HPDE6-E6E7 (cell line): ENCODE data around the gene NLGN1.
"Not testable (repeated sequence)": the region's sequence is repeated elsewhere in the genome, so short reads cannot be mapped to it uniquely, and the experiment has no call there.

Experiments
- DNase-seq: peaks from one replicate; pipeline ENCODE4 v3.0.0; 2011; ENCODE audit warnings: missing footprints; ENCODE audit errors: extremely low spot score

The NLGN1 gene

GRCh38 chr3:173397161-173398110 lies at the start of gene NLGN1:
Gene NLGN1 (plus strand): TSS chr3:173397744.
- DNase-seq = no peak

DNA sequence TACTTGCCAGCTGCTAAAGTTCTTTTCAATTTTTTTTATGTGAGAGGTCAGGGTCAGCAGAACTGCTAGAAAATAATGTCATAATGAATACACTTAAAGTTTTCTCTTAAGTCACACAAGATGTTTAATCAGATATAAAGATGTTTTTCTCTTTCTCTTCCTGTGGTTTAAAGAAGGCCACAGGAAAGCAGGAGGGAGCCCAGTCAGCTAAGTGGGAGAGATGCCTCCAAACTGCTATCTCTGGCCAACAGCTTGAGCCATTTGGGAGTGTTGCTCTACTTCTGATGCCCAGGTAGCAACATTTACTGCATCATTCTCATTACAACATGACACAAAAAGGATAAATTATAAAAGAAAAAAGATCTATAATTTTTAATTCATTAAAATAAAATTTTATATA lies 45.7 kb upstream of the NLGN1 start:
- DNase-seq = no peak

- not testable (repeated sequence) for DNase-seq
Observed at GRCh38 chr3:173353137-173353536, 44.4 kb upstream of the NLGN1 start.

DNA sequence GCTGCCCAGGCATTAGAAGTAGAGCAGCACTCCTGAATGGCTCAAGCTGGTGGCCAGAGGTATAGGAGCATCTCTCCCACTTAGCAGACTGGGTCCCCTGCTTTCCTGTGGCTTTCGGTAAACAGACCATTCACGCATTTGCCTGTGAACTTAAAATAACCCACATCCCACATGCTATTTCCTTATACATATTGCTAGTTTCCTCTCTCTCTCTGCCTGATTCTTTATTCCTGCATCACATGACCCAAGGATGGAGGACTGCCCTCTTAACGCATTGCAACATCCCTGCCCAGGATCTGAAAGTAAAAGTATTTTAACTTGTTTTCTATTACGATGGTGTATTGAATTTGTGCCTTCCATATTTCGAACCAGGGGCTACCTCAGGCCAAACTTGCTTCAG lies 43.4 kb upstream of the NLGN1 start:
- no peak for DNase-seq

DNA sequence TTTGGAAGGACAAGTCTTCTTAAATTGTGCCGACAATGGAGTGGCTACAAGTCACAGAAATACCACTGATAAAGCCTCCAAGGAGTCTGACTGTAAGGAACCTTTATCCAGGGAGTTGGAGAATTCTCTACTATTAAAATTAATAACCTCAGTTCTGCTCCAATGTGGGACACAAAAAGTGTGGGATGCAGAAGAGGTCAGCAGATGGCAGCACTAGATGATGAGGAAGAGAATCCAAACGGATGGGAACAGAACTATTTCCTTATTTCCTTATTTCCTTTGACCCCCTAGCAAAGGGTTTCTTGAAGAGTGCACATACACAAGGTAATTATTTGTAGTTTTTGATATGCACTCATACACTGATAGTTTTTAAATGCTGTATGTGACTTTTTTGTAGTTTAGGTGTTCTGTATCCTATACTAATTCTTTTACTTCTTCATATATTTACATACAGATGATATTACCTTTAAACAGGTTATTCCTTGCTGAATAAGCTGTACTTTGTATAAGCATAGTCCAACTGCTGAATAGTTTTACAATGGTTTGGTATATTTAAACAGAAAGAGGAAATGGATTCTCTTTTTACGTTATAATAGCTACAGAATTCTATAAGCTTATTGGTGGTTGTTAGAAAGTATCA lies 25.6 kb upstream of the NLGN1 start:
- no peak for DNase-seq

GRCh38 chr3:173380681-173381080 lies 16.9 kb upstream of the NLGN1 start:
- no peak for DNase-seq

DNA sequence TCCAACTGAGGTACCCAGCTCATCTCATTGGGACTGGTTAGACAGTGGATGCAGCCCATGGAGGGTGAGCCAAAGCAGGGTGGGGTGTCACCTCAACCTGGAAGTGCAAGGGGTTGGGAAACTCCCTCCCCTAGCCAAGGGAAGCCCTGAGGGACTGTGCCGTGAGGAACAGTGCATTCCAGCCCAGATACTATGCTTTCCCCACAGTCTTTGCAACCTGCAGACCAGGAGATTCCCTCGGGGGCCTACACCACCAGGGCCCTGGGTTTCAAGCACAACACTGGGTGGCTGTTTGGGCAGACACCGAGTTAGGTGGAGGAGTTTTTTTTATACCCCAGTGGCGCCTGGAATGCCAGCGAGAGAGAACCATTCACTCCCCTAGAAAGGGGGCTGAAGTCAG lies 15.6 kb upstream of the NLGN1 start:
- DNase-seq = not testable (repeated sequence)

DNA sequence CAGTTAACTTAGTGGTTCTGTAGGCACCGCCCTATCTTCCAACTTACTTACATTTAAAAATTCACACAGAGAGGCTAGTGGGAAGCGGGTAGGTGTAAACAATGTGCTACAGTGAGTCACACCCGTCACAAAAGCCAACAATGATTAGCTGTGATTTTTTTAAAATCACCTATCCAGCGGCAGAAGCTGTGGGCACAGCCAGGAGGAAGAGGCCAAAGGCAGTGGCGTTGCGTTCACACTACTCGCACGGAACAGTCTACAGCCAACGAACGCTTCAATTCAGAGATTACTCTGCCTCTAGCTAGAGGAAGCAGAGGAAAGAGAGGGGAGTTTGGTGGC lies 2.5 kb upstream of the NLGN1 start:
- peak; percentile 49 for DNase-seq

- peak; percentile 58 for DNase-seq
Observed at GRCh38 chr3:173395412-173396181, 1.9 kb upstream of the NLGN1 start.

GRCh38 chr3:173396191-173397041 lies 1.1 kb upstream of the NLGN1 start:
- DNase-seq = no peak

DNA sequence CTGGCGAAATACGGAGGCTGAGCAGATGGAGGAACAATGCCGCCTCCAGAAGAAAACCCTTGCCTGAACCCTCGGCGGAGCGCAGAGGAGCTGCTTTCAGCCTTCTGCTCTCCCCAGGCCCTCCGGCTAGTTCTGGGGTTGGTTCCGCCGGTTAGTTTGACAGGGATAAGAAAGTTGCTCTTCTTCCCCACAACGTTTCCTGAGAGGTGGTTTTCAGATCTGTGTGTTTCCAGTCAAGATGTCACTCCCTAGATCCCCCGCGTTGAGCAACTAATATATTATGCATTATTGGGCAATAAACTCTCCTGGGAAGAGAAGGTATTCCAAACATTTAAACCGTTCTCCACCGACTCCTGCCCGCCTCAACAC lies 551 bp downstream of the NLGN1 start:
- DNase-seq = no peak

- no peak for DNase-seq
Observed at GRCh38 chr3:173399044-173399443, 1.5 kb downstream of the NLGN1 start.

GRCh38 chr3:173401369-173401768 lies 3.8 kb downstream of the NLGN1 start:
- DNase-seq = no peak

DNA sequence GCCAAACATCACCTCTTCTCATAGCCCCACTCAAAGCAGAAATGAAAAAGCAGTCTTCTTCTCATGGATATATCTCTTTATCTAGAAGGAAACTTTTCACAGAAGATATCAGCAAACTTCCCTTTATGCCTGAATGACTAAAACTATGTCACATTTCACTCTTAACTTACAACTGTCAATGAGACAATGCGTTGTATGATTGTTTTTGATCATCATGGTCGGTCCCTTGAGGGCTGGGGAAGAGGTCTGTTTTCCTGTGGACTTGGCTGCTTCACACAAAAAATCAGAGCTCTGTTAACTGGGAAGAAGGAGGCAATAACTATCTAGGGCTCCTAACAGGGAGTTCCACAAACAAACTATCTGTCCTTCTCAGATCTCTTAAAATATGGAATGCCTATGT lies 5.1 kb downstream of the NLGN1 start:
- DNase-seq = no peak

DNA sequence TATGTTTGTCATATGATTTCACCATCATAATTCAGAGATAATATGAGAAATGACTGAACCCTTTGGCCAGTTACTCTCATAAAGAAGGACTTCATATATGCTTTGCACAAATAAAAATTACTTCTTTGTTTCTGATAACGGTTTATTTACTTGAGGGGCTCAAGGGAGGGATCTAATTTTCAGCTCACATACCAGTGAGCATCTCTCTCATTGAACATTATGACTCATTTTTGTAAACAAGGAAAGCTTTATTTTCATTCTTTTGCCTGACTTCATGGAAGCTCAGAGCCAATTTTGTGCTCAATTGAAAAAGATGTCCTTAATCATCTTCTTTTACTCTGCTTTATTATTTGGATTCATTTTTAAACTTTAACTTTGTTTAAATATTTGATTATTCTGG lies 5.8 kb downstream of the NLGN1 start:
- no peak for DNase-seq

DNA sequence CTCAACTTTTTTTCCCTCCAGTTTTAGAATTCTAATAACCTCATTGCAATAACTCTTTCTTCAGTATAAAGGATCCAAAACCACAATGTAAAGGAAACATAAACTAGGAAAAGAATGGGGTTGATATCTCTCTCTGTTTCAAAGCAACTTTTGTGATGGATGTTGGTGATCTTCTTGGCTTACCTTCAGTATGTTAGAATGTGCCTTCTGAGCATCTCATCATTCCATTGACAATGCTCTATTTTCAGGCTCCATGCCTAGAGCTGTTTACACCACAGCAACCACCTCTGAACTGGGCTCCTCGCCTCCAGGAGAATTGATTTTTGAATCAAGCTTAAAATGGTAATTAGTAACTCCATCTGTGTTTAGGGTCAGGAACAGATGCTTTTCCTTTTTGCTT lies 6.6 kb downstream of the NLGN1 start:
- DNase-seq = no peak

DNA sequence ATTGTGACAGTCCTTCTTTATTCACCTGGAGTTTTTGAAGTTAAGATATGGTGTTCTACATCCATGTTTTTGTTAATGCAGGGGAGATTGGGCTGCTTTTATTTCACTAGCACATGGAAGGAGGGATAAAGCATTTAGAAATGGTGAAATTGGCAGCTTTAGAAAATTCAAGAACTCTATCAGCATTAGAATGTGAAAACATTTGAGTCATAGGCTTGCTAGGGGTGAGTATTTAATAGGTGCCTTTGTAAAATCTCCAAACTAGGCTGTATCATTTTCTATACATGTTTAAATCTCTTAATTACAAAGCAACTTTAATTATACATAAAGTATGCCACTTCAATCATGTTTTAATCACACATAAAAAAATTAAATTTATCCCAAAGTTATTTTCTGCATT lies 12.9 kb downstream of the NLGN1 start:
- DNase-seq = no peak

DNA sequence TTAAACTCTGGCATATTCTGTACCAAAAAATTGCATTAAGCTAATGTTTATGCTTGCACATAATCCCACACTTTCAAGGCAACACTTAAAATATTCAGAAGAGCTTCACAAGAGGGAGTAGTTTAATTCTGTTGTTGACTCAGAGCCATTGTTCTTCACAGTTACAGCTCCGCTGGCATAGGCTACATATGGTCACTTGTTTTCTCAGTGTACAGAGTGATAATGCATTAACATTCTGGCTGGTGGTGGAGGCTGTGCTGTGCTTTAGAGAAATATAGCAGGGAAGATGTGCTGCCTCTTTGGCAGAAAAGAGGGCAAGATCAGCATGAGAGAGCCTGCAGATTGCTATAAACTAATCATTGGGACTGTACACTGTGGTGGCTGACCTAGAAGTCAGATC lies 13.3 kb downstream of the NLGN1 start:
- DNase-seq = no peak

DNA sequence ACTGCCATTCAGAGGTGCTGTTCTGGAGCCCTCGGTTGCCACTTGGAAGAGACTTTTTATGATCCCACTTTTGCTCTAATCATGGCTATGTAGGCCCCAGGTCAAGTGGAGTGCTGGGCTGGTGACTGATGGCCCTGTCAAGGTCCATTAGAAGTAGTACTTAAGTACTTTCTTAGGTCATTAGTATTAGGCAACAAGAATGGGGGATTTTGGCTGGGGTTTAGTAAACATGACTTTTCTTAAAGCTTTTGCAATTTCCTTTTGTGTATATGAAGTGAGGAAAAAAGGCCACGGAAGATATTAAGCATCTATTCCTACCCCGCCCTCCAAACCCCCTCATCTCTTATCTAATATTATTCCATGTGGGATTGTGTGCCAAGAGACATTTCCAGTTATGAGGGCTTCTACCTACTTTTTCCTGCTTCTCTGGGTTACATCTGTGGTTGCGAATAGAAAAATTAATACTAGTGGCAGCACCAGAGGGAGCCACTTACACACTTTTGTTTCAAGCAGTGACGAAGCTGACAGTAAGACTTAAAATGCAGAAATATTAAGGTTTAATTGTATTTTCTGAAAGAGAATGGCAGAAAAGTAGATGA lies 13.9 kb downstream of the NLGN1 start:
- DNase-seq = no peak

DNA sequence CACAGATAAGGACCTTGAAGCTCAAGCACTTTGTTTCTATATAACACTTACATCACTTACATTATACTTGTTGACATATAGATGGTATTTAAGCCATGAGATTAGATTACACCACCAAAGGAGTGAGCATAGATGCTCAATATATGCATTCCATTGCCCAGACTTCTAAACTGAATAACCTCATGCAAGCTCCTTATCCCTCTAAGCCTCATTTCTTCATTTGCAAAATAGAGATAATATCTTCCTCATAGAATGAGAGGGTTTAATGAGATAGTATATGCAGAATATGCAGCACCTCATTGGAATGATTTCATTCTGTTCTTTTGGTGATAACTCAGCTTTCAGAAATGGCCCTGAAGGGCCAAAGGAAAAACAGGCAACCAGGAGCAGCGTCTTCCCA lies 18.5 kb downstream of the NLGN1 start:
- no peak for DNase-seq

GRCh38 chr3:173429076-173429475 lies 31.5 kb downstream of the NLGN1 start:
- no peak for DNase-seq
